ENCODE measurements around the gene DIS3. TPM values are rescaled to one million over a fixed set of nuclear protein-coding genes. Genes with fewer than 3 reads are reported as not detected.

The DIS3 gene, protein sequence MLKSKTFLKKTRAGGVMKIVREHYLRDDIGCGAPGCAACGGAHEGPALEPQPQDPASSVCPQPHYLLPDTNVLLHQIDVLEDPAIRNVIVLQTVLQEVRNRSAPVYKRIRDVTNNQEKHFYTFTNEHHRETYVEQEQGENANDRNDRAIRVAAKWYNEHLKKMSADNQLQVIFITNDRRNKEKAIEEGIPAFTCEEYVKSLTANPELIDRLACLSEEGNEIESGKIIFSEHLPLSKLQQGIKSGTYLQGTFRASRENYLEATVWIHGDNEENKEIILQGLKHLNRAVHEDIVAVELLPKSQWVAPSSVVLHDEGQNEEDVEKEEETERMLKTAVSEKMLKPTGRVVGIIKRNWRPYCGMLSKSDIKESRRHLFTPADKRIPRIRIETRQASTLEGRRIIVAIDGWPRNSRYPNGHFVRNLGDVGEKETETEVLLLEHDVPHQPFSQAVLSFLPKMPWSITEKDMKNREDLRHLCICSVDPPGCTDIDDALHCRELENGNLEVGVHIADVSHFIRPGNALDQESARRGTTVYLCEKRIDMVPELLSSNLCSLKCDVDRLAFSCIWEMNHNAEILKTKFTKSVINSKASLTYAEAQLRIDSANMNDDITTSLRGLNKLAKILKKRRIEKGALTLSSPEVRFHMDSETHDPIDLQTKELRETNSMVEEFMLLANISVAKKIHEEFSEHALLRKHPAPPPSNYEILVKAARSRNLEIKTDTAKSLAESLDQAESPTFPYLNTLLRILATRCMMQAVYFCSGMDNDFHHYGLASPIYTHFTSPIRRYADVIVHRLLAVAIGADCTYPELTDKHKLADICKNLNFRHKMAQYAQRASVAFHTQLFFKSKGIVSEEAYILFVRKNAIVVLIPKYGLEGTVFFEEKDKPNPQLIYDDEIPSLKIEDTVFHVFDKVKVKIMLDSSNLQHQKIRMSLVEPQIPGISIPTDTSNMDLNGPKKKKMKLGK
- 10 to 100 TPM; 20.7 to 24.9 (median 23.8) TPM for total RNA-seq

DNA sequence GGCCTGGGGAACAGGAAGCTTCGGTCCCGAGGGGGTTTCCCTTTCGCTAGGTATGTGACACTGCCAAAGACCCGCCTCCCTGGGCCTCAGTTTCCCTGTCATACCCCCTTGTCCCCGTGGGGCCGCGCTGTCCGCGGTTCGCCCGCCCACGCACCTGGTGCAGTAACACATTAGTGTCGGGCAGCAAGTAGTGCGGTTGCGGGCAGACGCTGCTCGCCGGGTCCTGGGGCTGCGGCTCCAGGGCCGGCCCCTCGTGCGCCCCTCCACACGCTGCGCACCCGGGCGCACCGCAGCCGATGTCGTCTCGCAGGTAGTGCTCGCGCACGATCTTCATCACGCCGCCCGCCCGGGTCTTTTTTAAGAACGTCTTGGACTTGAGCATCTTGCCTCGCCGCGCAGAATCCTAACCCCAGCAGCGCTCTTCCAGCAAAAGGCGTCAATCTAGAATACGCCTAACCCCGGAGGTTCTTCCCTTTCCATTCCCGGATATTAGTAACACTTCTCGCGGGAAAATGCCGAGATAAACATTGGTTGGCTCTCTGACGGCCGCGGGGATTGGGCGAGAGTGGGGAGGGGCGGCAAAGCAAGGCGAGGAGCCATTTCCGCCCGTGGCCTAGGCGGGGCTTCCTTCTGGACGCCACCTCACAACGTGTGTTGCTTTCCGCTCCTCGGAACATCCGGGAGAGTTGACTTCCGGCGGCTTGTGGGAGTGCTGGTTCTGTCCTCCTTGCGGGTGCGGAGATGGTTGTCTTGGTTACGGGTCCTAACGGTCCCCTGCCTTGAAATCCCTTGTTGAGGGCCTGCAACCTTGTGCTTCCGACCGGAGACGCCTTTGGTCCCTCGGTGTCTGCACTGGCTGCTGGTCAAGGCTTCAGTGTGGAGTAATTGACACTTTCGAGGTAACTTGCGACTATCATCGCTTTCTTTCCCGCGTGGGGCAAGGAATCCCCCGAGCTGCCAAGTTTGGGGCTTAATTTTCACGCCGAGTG lies at the start of gene DIS3, which contains the start of gene PIBF1:
Gene DIS3 (minus strand): TSS at position 450 of the 989 bp plus-strand sequence. CDS start 68 bp downstream, at position 382.
Gene PIBF1 (plus strand): TSS at position 683 of the 989 bp plus-strand sequence. CDS start 1,337 bp downstream, outside the sequence.
- intact Hi-C loops (cut with DNase I; ENCODE audit: low total_unique reads) = no loop called here
- H3K4me3 ChIP-seq (ENCODE audit: low read depth, poor library complexity, severe bottlenecking) = peak within 1 kb of the TSS; percentile 91
- TF ChIP-seq, protein P1, sequence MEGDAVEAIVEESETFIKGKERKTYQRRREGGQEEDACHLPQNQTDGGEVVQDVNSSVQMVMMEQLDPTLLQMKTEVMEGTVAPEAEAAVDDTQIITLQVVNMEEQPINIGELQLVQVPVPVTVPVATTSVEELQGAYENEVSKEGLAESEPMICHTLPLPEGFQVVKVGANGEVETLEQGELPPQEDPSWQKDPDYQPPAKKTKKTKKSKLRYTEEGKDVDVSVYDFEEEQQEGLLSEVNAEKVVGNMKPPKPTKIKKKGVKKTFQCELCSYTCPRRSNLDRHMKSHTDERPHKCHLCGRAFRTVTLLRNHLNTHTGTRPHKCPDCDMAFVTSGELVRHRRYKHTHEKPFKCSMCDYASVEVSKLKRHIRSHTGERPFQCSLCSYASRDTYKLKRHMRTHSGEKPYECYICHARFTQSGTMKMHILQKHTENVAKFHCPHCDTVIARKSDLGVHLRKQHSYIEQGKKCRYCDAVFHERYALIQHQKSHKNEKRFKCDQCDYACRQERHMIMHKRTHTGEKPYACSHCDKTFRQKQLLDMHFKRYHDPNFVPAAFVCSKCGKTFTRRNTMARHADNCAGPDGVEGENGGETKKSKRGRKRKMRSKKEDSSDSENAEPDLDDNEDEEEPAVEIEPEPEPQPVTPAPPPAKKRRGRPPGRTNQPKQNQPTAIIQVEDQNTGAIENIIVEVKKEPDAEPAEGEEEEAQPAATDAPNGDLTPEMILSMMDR (IDR thresholded peaks at IDR 0.05) = no peak
- TF ChIP-seq POLR2A (IDR thresholded peaks at IDR 0.05) = peak in 1 of 2 donors; percentile 21
- 1% methylated on average over 57 to 65 of the region's 81 CpGs for WGBS, 2 donors
- peak; percentile 98 to 99 for DNase-seq (ENCODE audit: low spot score in 2 of 2)

DNA sequence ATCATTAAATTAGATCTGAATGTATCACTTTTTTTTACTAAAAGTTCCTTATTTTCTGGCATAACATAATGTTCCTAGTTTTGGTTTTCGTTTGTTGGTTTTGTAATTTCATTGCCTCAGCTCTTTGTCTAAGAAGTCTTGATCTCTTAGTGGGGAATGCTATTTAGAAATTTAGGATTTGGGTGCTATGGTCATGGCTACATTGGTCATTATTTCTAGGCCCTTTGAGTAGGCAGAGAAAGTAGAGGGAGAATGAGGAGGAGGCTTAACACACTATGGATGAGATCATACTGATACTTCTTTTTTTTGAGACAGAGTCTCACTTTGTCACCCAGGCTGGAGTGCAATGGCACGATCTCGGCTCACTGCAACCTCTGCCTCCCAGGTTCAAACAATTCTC lies 42.0 kb upstream of the DIS3 start:
- intact Hi-C loops (cut with DNase I; ENCODE audit: low total_unique reads) = no loop called here
- no peak for DNase-seq (ENCODE audit: low spot score in 2 of 2)
- no peak overlapping the region for H3K4me3 ChIP-seq (ENCODE audit: low read depth, poor library complexity, severe bottlenecking)
- no peak for TF ChIP-seq POLR2A (IDR thresholded peaks at IDR 0.05)
- TF ChIP-seq, protein P1 (IDR thresholded peaks at IDR 0.05) = no peak
- 87 to 96% methylated on average over 3 of the region's 3 CpGs for WGBS, 2 donors

DNA sequence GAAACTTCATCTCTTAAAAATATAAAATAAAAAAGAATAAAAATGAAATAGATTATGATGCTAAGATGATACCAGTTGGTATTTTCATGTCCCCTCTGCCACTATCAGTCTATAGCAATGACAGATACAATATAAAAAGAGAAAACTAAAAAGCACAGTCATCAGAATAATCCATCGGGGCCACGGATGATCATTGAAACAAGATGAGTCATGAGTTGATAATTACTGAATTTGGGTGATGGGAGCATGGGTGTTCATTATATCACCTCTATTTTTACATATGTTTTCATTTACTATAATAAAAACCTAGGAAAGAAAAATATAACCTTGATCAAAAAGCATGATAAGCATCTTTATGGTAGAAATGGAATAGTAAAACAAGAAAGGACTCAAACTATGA lies 41.4 kb upstream of the DIS3 start:
- 80 to 93% methylated on average over 2 of the region's 2 CpGs for WGBS, 2 donors
- intact Hi-C loops (cut with DNase I; ENCODE audit: low total_unique reads) = no loop called here
- TF ChIP-seq, protein P1 (IDR thresholded peaks at IDR 0.05) = no peak
- TF ChIP-seq POLR2A (IDR thresholded peaks at IDR 0.05) = no peak
- no peak for DNase-seq (ENCODE audit: low spot score in 2 of 2)
- no peak overlapping the region for H3K4me3 ChIP-seq (ENCODE audit: low read depth, poor library complexity, severe bottlenecking)

DNA sequence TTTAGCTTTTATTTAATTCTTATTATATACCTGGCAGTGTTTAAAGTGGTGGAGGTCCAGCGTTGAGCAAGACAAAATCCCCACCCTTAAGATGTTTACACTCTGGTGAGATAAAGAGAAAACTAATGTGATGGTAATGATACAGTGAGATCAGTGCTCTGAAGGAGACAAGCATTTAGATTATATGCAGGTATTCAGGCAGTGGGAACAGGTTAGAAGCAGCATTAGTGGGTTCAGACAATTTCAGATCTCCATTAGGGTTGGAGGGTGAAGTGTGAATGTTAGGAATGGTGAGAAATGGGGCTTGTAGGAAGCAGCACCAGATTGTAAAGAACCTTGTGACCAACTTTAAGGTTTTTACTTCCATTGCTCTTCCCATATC lies 39.2 kb upstream of the DIS3 start:
- intact Hi-C loops (cut with DNase I; ENCODE audit: low total_unique reads) = no loop called here
- DNase-seq (ENCODE audit: low spot score in 2 of 2) = no peak
- no peak overlapping the region for H3K4me3 ChIP-seq (ENCODE audit: low read depth, poor library complexity, severe bottlenecking)
- TF ChIP-seq, protein P1 (IDR thresholded peaks at IDR 0.05) = no peak
- TF ChIP-seq POLR2A (IDR thresholded peaks at IDR 0.05) = no peak
- 67 to 74% methylated on average over 1 of the region's 1 CpG for WGBS, 2 donors
